Spleen (tissue), 7 donors: ENCODE results near the gene NFIX.

ENCODE experiments used
- CTCF ChIP-seq, 11 experiments: fragments of 200-600 bp in 7 of 11; fragments of 450-650 bp in 4 of 11; sonication (generic) in 4 of 11; IDR thresholded peaks in 8 of 11; conservative IDR thresholded peaks in 3 of 11; 1 replicate in 7 of 11; 2 replicates in 4 of 11; pipeline versions ENCODE4 v1.4.0 to v1.8.0; 2016 to 2021; ENCODE audit warnings: antibody characterized with exemption in 11 of 11, inconsistent platforms in 4 of 11, mild to moderate bottlenecking in 1 of 11
- POLR2A ChIP-seq, 3 donors: fragments of 450-650 bp; IDR thresholded peaks; one replicate each; pipeline ENCODE4 v1.5.1; 2017; ENCODE audit warnings: antibody characterized with exemption in 3 of 3, mild to moderate bottlenecking in 1 of 3
- POLR2AphosphoS5 ChIP-seq, 3 donors: sonication (generic); formaldehyde crosslinking; IDR thresholded peaks; one replicate each; pipeline ENCODE4 v1.5.1; 2017; ENCODE audit warnings: antibody characterized with exemption in 3 of 3
- donor health status: DM: no; HTN: no; CAD: no; lungs with moderate emphysema.
- donor health status: DM: no; HTN: no; CAD: no.
- donor health status: DM: no; HTN: no; CAD: no.

- TF ChIP-seq CTCF (IDR thresholded peaks at IDR 0.05 in 8 of 11, conservative IDR thresholded peaks at IDR 0.05 in 3 of 11): no peak
- TF ChIP-seq POLR2A (IDR thresholded peaks at IDR 0.05): no peak
- TF ChIP-seq POLR2AphosphoS5 (IDR thresholded peaks at IDR 0.05): no peak
Observed at GRCh38 chr19:13122275-13122878, 127.1 kb downstream of the NFIX start.
